Ectodermal cell (in vitro differentiated cells): ENCODE results near the gene EIF4G3.

ENCODE experiments used
- H3K27ac ChIP-seq: 2 replicates; pipeline ENCODE4 v1.7.0; 2013; ENCODE audit warnings: mild to moderate bottlenecking, low read depth, low read length; ENCODE audit not compliant: insufficient read depth, poor library complexity, severe bottlenecking
- H3K27me3 ChIP-seq: 2 replicates; pipeline ENCODE4 v1.7.0; 2013; ENCODE audit warnings: mild to moderate bottlenecking, low read length; ENCODE audit not compliant: insufficient read depth, control insufficient read depth, poor library complexity, severe bottlenecking
- H3K36me3 ChIP-seq: one replicate; pipeline ENCODE4 v1.7.0; 2013; ENCODE audit warnings: low read length; ENCODE audit not compliant: control insufficient read depth, insufficient read depth
- H3K4me1 ChIP-seq: one replicate; pipeline ENCODE4 v1.7.0; 2013; ENCODE audit warnings: low read length; ENCODE audit not compliant: control insufficient read depth, insufficient read depth
- H3K4me3 ChIP-seq: 2 replicates; pipeline ENCODE4 v1.7.0; 2013; ENCODE audit warnings: low read depth, low read length, control low read depth; ENCODE audit not compliant: insufficient read depth
- H3K9me3 ChIP-seq: 2 replicates; pipeline ENCODE4 v1.7.0; 2013; ENCODE audit warnings: mild to moderate bottlenecking, low read length, moderate library complexity; ENCODE audit not compliant: control insufficient read depth
- WGBS, 2 experiments: methylation state at CpG; one replicate each; pipeline ENCODE4 v1.1.7; 2013; ENCODE audit warnings: missing lambda C conversion rate in 2 of 2; 5-methylcytosine and 5-hydroxymethylcytosine counted together

EIF4G3 gene

DNA sequence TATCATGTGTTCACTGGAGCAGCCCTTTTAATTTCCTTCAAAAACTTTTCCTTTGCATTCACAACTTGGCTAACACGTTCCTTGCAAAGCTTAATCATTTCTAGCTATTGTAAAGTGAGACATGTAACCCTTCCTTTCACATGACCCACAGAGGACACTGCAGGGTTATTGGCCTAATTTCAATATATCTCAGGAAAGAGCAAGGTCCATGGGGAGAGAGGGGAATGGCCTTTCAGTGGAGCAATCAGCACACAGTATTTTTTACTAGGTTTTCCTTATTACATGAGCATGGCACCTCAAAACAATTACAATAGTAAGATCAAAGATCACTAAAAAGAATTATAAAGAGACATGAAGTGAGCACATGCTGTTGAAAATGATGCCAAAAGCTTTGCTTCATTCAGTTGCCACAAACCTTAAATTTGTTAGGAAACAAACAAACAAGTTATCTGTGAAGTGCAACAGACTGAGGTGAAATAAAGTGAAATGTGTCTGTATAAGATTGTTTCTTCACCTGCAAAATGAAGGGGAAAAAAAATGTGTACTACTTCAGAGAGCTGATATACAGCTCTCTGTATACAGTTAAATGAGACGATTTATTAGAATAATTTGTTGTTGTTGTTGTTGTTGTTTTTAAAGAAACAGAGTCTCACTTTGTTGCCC, 61.5 kb downstream of the EIF4G3 start:
- Histone ChIP-seq H3K4me1 (no peaks in the 10 kb centered on the region), H3K27me3 (no peaks in the 10 kb centered on the region), H3K9me3 (no peaks in the 10 kb centered on the region), H3K36me3 (no peaks in the 10 kb centered on the region), H3K27ac (no peak overlapping the region), H3K4me3 (no peak overlapping the region)
- 88 to 96% methylated on average over 2 of the region's 2 CpGs for WGBS, 2 experiments

- Histone ChIP-seq H3K9me3 (no peaks in the 10 kb centered on the region), H3K4me3 (no peak overlapping the region), H3K27me3 (no peaks in the 10 kb centered on the region), H3K36me3 (no peaks in the 10 kb centered on the region), H3K4me1 (no peaks in the 10 kb centered on the region), H3K27ac (no peak overlapping the region)
- WGBS, 2 experiments: 92 to 96% methylated on average over 3 of the region's 4 CpGs
These were observed 62.3 kb downstream of the EIF4G3 start for GRCh38 chr1:21114431-21114830.

DNA sequence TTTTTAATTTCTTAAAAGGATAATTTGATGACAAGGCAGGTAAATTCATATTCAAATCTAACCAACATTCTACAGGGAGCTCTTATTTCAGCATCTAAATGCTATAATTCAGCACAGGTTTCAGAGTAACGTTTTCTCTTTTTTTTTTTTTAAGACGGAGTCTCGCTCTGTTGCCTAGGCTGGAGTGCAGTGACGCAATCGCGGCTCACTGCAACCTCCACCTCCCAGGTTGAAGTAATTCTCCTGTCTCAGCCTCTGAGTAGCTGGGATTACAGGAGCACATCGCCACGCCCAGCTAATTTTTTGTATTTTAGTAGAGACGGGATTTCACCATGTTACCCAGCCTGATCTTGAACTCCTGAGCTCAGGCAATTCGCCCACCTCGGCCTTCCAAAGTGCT, 66.5 kb downstream of the EIF4G3 start:
- WGBS, 2 experiments: 90 to 93% methylated on average over 11 of the region's 11 CpGs
- Histone ChIP-seq H3K9me3 (no peaks in the 10 kb centered on the region), H3K36me3 (no peaks in the 10 kb centered on the region), H3K27ac (no peak overlapping the region), H3K4me1 (no peaks in the 10 kb centered on the region), H3K4me3 (no peak overlapping the region), H3K27me3 (no peaks in the 10 kb centered on the region)

DNA sequence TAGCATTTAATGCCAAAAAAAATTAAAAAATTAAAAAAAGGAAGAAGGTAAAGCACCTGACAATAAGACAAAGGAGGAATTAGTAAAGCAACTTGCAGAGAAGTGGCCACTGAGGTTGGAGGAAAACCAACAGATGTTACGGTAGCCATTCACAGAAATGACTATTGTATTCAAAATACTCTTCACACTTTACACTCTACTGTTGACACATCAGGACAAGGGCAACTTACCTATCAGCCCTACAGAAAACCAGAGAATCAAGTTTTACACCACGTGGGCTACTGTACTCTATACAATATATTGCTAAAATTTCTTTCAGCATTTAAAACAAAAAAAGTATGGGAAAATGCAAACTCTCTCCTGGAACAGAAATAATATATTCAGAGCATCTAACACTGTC, 70.0 kb downstream of the EIF4G3 start:
- Histone ChIP-seq H3K4me1 (no peaks in the 10 kb centered on the region), H3K27ac (no peak overlapping the region), H3K9me3 (no peaks in the 10 kb centered on the region), H3K4me3 (no peak overlapping the region), H3K27me3 (no peaks in the 10 kb centered on the region), H3K36me3 (no peaks in the 10 kb centered on the region)
- whole genome bisulfite sequencing, 2 experiments: 77 to 92% methylated on average over 2 of the region's 2 CpGs

DNA sequence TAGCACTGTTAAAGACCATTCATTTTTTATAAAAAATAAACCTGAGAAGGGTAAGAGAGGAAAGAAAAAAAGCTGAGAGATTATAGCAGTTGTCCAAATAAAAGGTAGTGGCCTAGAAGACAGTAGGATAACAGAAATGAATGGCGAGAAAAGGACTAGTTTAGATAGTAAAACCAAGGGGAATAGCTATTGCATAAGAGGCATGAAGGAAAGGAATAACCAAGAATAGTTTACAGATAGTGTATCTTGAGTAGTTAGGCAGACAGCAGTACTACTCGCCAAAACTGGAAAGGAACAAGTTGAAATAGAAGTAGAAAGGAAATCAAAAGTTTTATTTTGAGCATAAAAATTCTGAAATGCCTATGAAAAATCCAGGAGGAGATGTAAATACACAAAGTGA, 70.5 kb downstream of the EIF4G3 start:
- no peak overlapping the region for H3K27ac ChIP-seq

DNA sequence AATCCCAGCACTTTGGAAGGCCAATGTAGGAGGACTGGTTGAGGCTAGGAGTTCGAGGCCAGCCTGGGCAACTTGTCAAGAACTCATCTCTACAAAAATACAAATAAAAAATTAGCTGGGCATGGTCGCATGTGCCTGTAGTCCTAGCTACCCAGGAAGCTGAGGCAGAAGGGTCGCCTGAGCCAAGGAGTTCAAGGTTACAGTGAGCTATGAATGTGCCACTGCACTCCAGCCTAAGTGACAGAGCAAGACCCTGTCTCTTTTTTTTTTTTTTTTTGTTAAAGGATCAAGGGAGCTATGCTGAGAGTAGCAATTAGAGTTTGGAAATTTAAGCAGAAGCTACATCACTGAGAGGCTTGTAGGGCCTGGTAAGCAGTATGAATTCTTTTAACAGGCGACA, 70.9 kb downstream of the EIF4G3 start:
- Histone ChIP-seq H3K27ac (no peak overlapping the region), H3K27me3 (no peaks in the 10 kb centered on the region), H3K9me3 (no peaks in the 10 kb centered on the region), H3K4me3 (no peak overlapping the region), H3K36me3 (no peaks in the 10 kb centered on the region), H3K4me1 (no peaks in the 10 kb centered on the region)
- WGBS, 2 experiments: 94 to 95% methylated on average over 3 to 4 of the region's 4 CpGs

More for the DNA sequence above, 70.5 kb downstream of the EIF4G3 start:
- Histone ChIP-seq H3K36me3 (no peaks in the 10 kb centered on the region), H3K9me3 (no peaks in the 10 kb centered on the region), H3K4me3 (no peak overlapping the region), H3K4me1 (no peaks in the 10 kb centered on the region), H3K27me3 (no peaks in the 10 kb centered on the region)
- WGBS, 2 experiments: 95 to 96% methylated on average over 2 of the region's 2 CpGs

- Histone ChIP-seq H3K4me1 (no peaks in the 10 kb centered on the region), H3K36me3 (no peaks in the 10 kb centered on the region), H3K4me3 (no peak overlapping the region), H3K9me3 (no peaks in the 10 kb centered on the region), H3K27me3 (no peaks in the 10 kb centered on the region), H3K27ac (no peak overlapping the region)
- 92 to 96% methylated on average over 3 of the region's 3 CpGs for WGBS, 2 experiments
These were observed 72.0 kb downstream of the EIF4G3 start for GRCh38 chr1:21104683-21105082.

DNA sequence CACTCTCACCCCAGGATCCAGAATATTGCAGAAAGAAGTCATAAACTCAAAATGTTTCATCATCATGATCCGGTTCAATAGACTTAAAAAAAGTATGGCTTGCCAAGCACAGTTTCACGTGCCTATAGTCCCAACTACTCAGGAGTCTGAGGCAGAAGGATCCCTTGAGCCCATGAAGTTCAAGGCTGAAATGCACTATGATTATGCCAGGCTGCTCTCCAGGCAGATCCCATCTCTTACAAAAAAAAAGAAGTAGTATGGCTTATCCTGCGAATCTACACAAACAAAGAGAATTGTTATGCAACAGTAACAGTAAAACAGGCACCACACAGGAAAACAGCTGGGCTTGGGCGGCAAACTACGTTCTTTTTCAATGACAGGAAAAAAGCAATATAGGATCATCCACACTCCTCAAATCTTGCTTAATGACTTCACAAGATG, 76.2 kb downstream of the EIF4G3 start:
- Histone ChIP-seq H3K36me3 (no peaks in the 10 kb centered on the region), H3K9me3 (no peaks in the 10 kb centered on the region), H3K27me3 (no peaks in the 10 kb centered on the region), H3K27ac (no peak overlapping the region), H3K4me1 (no peaks in the 10 kb centered on the region), H3K4me3 (no peak overlapping the region)
- 79% methylated on average over 5 of the region's 5 CpGs for WGBS, 2 experiments

DNA sequence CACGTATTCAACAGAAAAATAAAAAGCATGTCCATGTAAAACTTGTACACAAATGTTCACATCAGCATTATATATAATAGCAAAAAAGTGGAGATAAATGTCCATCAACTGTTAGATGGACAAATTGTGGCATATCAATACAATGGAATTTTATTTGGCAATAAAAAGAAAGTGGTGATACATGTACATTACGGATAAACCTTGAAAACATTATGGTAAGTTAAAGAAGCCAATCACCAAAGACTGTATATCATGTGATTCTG, 76.9 kb downstream of the EIF4G3 start:
- Histone ChIP-seq H3K27ac (no peak overlapping the region), H3K4me3 (no peak overlapping the region), H3K27me3 (no peaks in the 10 kb centered on the region), H3K4me1 (no peaks in the 10 kb centered on the region), H3K36me3 (no peaks in the 10 kb centered on the region), H3K9me3 (no peaks in the 10 kb centered on the region)
- WGBS, 2 experiments: 97 to 100% methylated on average over 1 to 2 of the region's 2 CpGs

DNA sequence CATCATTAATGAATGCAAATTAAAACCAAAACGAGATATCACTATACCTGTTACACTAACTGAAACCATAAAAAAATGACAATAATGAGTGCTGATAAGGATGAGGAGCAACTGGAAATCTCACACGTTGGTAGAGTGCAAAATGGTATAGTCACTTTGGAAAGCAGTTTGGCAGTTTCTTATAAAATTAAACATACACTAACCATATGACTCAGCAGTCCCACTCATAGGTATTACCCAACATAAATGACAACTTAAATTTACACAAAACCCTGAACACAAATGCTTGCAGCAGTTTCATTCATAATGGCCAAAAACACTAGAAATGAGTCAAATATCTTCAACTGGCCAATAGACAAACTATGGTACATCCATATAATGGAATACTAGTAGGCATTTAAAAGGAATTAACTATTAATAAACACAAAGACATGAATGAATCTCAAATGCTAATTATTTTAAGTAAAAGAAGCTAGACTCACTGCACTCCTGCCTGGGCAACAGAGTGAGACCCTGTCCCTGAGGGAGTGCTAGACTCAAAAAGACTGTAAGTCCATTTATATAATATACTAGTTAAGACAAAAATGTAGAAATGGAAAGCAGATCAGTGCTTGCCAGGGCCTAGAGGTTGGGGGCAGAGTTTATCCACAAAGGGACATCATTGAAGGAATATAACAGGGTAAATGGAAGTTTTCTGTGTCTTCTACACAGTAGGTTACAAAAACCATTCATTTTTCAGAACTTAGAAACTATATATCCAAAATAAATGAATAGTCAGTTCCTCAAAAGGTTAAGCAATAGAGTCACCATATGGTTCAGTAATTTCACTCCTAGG, 77.4 kb downstream of the EIF4G3 start:
- WGBS, 2 experiments: 86 to 100% methylated on average over 1 to 2 of the region's 2 CpGs
- Histone ChIP-seq H3K4me1 (no peaks in the 10 kb centered on the region), H3K4me3 (no peak overlapping the region), H3K9me3 (no peaks in the 10 kb centered on the region), H3K27me3 (no peaks in the 10 kb centered on the region), H3K27ac (no peak overlapping the region), H3K36me3 (no peaks in the 10 kb centered on the region)
